SK-N-SH treated with all-trans-retinoic acid at 6 μM for 48 hours (cell line): ENCODE measurements around the gene CFAP100.

ENCODE experiments used
- BACH2 ChIP-seq: fragments of 250-450 bp; sonication (Bioruptor Pico); IDR thresholded peaks from 2 replicates; pipeline ENCODE4 v1.9.0; 2021; ENCODE audit warnings: mild to moderate bottlenecking, borderline replicate concordance
- CREB5 ChIP-seq: fragments of 250-450 bp; sonication (Bioruptor Pico); IDR thresholded peaks from 2 replicates; pipeline ENCODE4 v1.5.1; 2020; ENCODE audit warnings: low read depth, mild to moderate bottlenecking, moderate library complexity
- ESRRG ChIP-seq: fragments of 250-450 bp; sonication (Bioruptor Pico); IDR thresholded peaks from 2 replicates; pipeline ENCODE4 v1.6.1; 2021; ENCODE audit warnings: mild to moderate bottlenecking
- ISL1 ChIP-seq: fragments of 250-450 bp; sonication (Bioruptor Pico); IDR thresholded peaks from 2 replicates; pipeline ENCODE4 v2.1.2; 2022; ENCODE audit warnings: mild to moderate bottlenecking, moderate library complexity
- OSR1 ChIP-seq: fragments of 250-450 bp; sonication (Bioruptor Pico); IDR thresholded peaks from 2 replicates; pipeline ENCODE4 v1.8.0; 2022; ENCODE audit warnings: moderate library complexity, mild to moderate bottlenecking, inconsistent platforms
- PATZ1 ChIP-seq: fragments of 250-450 bp; sonication (Bioruptor Pico); IDR thresholded peaks from 2 replicates; pipeline ENCODE4 v1.8.0; 2020; ENCODE audit warnings: mild to moderate bottlenecking, moderate library complexity, borderline replicate concordance
- RARB ChIP-seq: fragments of 250-450 bp; sonication (Bioruptor Pico); IDR thresholded peaks from 2 replicates; pipeline ENCODE4 v1.8.0; 2021; ENCODE audit warnings: mild to moderate bottlenecking, moderate library complexity
- TCF4 ChIP-seq: fragments of 250-450 bp; sonication (Bioruptor Pico); IDR thresholded peaks from 2 replicates; pipeline ENCODE4 v1.8.0; 2021; ENCODE audit warnings: mild to moderate bottlenecking, moderate library complexity, borderline replicate concordance
- ZFP30 ChIP-seq: fragments of 450-650 bp; formaldehyde crosslinking; IDR thresholded peaks from 2 replicates; pipeline ENCODE4 v1.5.0; 2022; ENCODE audit warnings: mild to moderate bottlenecking, moderate library complexity

GRCh38 chr3:126358816-126359181 is 35.9 kb upstream of the CFAP100 start:
- TF ChIP-seq CREB5 (no peak), ZFP30 (no peak), RARB (no peak), OSR1 (CRISPR knock-in tag) (no peak), PATZ1 (CRISPR knock-in tag) (no peak), TCF4 (CRISPR knock-in tag) (no peak), BACH2 (CRISPR knock-in tag) (no peak), ESRRG (CRISPR knock-in tag) (no peak), ISL1 (CRISPR knock-in tag) (no peak)
